Mesendoderm (in vitro differentiated cells): Measurements from ENCODE around the gene CCDC136.

Experiments used
- DNase-seq: peaks from one replicate; pipeline ENCODE4 v3.0.0; 2013
- H2AK5ac ChIP-seq: 2 replicates; pipeline ENCODE4 v1.6.1; 2013; ENCODE audit warnings: low read length, inconsistent platforms
- H2BK120ac ChIP-seq: 2 replicates; pipeline ENCODE4 v1.6.1; 2013; ENCODE audit warnings: low read depth, mild to moderate bottlenecking, low read length, moderate library complexity, mixed read lengths
- H2BK15ac ChIP-seq: replicated peaks from 2 replicates; pipeline ENCODE4 v1.6.1; 2013; ENCODE audit warnings: low read depth, mild to moderate bottlenecking, moderate library complexity
- H2BK5ac ChIP-seq: 2 replicates; pipeline ENCODE4 v1.6.1; 2013; ENCODE audit warnings: low read length, inconsistent platforms
- H3K18ac ChIP-seq: 2 replicates; pipeline ENCODE4 v1.6.1; 2013; ENCODE audit warnings: mild to moderate bottlenecking, low read length, mixed read lengths
- H3K23ac ChIP-seq: one replicate; pipeline ENCODE4 v1.6.1; 2013; ENCODE audit warnings: low read length
- H3K27ac ChIP-seq: 2 replicates; pipeline ENCODE4 v1.5.1; 2013; ENCODE audit warnings: low read depth, mild to moderate bottlenecking, inconsistent platforms, low read length, moderate library complexity
- H3K27me3 ChIP-seq: 2 replicates; pipeline ENCODE4 v1.6.1; 2013; ENCODE audit warnings: low read length, control low read depth, mild to moderate bottlenecking, inconsistent platforms; ENCODE audit not compliant: insufficient read depth, poor library complexity
- H3K36me3 ChIP-seq: 2 replicates; pipeline ENCODE4 v1.6.1; 2013; ENCODE audit warnings: low read length, inconsistent platforms; ENCODE audit not compliant: control insufficient read depth, insufficient read depth
- H3K4ac ChIP-seq: one replicate; pipeline ENCODE4 v1.6.1; 2013; ENCODE audit warnings: low read depth, mild to moderate bottlenecking, low read length, moderate library complexity
- H3K4me1 ChIP-seq: 2 replicates; pipeline ENCODE4 v1.6.1; 2013; ENCODE audit warnings: low read depth, low read length, inconsistent platforms; ENCODE audit not compliant: control insufficient read depth
- H3K4me2 ChIP-seq: 2 replicates; pipeline ENCODE4 v1.6.1; 2013; ENCODE audit warnings: low read length
- H3K4me3 ChIP-seq: 2 replicates; pipeline ENCODE4 v1.5.1; 2013; ENCODE audit warnings: mild to moderate bottlenecking, low read length
- H3K56ac ChIP-seq: one replicate; pipeline ENCODE4 v1.6.1; 2013; ENCODE audit warnings: low read length
- H3K79me1 ChIP-seq: 2 replicates; pipeline ENCODE4 v1.6.1; 2013; ENCODE audit warnings: low read length, inconsistent platforms
- H3K79me2 ChIP-seq: 2 replicates; pipeline ENCODE4 v1.6.1; 2013; ENCODE audit warnings: mild to moderate bottlenecking, low read length; ENCODE audit not compliant: control insufficient read depth, insufficient read depth
- H3K9ac ChIP-seq: 2 replicates; pipeline ENCODE4 v1.6.1; 2013; ENCODE audit warnings: low read length, inconsistent platforms
- H4K5ac ChIP-seq: one replicate; pipeline ENCODE4 v1.6.1; 2013; ENCODE audit warnings: low read length
- H4K8ac ChIP-seq: one replicate; pipeline ENCODE4 v1.6.1; 2013; ENCODE audit warnings: low read depth, mild to moderate bottlenecking, control low read depth, low read length, moderate library complexity
- WGBS: extraction: QIAGEN DNeasy Blood & Tissue Kit; methylation state at CpG from one replicate; pipeline ENCODE4 v1.1.7; 2013; ENCODE audit warnings: low lambda C conversion rate, missing lambda C conversion rate; ENCODE audit not compliant: insufficient coverage; ENCODE audit errors: extremely low coverage; 5-methylcytosine and 5-hydroxymethylcytosine counted together

CCDC136 gene

DNA sequence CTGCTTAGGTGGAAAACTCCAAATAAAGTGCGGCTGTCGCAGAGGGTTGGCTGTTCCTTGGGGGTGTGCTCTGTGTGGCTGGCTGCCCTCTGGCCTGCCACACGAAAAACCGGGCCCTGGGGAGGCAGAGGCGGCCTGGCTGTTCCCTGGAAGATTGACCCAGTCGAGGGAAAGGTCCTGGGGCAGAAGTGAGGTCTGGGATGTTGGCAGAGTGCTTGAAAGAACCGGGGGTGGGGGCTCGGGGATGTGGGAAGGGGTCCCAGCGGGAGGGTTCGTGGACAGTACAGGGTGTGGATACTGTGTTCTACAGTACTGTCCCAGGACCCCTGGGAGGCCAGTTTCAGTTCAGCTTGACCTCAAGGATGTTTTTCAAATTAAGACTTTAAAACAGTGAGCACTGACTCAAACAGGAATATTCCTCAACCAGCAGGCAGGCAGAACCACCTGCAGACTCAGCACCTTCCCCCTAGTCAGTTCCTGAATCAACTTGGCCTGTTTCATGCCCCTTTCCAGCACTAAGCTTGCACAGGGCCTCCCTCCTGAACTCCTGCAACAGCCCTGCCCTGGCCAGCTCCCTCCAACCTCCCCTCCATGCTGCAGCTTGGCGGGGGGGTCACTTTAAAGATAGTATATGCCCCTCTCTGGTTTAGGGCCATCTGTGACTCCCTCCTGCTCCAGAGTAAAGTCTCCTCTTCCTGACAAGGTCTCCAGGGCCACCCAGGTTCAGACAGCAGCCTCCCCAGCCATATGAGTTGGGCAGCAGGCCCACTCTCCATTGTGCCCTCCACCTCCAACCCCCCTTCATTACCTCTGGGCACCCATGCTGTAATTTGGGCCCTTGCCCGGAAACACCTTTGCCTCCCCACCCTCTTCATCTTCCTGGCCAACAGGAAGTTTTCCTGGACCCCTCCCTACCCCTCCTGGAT, 67.7 kb downstream of the CCDC136 start:
- no peaks in the 10 kb centered on the region for H3K79me2 ChIP-seq
- H2BK5ac ChIP-seq = no peak overlapping the region
- H2BK15ac ChIP-seq = no peak overlapping the region
- peaks cover 10% of the 10 kb centered on the region for H3K36me3 ChIP-seq
- H3K18ac ChIP-seq = no peak overlapping the region
- no peaks in the 10 kb centered on the region for H3K27me3 ChIP-seq
- no peak overlapping the region for H3K4ac ChIP-seq
- no peak overlapping the region for H3K23ac ChIP-seq
- H3K4me1 ChIP-seq = no peaks in the 10 kb centered on the region
- H4K5ac ChIP-seq = no peak overlapping the region
- no peak overlapping the region for H3K4me2 ChIP-seq
- peaks cover 1% of the 10 kb centered on the region for H3K79me1 ChIP-seq
- no peak overlapping the region for H3K4me3 ChIP-seq
- DNase-seq = no peak
- no peak overlapping the region for H3K27ac ChIP-seq
- H4K8ac ChIP-seq = no peak overlapping the region
- WGBS = no CpG with 5 or more reads among the region's 12 CpGs
- H3K9ac ChIP-seq = no peak overlapping the region
- H2AK5ac ChIP-seq = no peak overlapping the region
- H2BK120ac ChIP-seq = no peak overlapping the region
- no peak overlapping the region for H3K56ac ChIP-seq

DNA sequence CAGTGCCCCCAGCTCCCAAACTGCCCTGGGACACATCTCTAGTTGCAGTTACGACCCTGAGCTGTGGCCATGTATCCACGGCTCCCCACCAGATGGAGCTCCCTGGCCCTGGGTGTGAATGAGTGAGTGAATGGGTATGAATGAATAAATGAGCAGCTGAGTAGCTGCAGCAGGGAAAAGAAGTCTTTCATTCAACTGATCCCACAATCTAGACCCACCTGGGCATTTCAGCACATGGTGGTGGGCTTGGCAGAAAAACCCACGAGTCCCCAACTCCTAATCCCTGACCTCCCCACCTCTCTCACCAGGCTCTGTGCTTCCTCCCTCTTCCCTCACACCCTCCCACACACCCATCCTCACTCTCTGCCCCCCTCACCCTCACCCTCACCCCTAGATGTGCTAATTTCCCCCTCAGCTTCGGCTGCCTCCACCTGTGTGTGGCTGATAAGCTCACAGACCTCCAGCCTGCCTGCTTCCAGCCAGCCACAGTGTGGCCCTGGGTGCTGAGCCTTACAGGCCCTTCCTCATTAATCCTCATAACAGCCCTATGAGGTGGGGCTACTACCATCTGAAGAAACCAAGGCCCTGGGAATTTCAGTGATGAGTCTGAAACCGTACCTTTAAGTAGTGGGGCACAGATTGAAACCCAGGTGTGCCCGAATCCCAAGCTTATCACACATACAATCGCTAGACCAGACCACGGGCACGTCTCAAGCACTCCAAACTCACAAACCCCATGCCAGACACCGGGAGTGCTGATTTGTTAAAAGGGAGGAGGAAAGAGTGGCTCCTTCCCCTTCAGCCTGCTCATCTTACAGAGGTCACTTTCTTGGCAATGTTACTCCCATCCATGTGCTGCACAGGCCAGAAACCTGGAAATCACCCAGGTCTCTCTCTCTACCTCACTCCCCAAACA, 68.6 kb downstream of the CCDC136 start:
- peak overlapping the region; percentile 59 for H3K56ac ChIP-seq
- H3K36me3 ChIP-seq = peaks cover 7% of the 10 kb centered on the region
- no peak overlapping the region for H4K8ac ChIP-seq
- no peak overlapping the region for H3K9ac ChIP-seq
- no peak overlapping the region for H3K27ac ChIP-seq
- no peak overlapping the region for H2BK15ac ChIP-seq
- no peak overlapping the region for H3K4me2 ChIP-seq
- no peak overlapping the region for H4K5ac ChIP-seq
- no peaks in the 10 kb centered on the region for H3K27me3 ChIP-seq
- DNase-seq = peak; percentile 74
- no peak overlapping the region for H3K4me3 ChIP-seq
- no CpG with 5 or more reads among the region's 10 CpGs for WGBS
- no peak overlapping the region for H3K4ac ChIP-seq
- no peak overlapping the region for H2BK120ac ChIP-seq
- H2BK5ac ChIP-seq = no peak overlapping the region
- no peak overlapping the region for H3K23ac ChIP-seq
- H3K79me2 ChIP-seq = no peaks in the 10 kb centered on the region
- H3K18ac ChIP-seq = no peak overlapping the region
- no peak overlapping the region for H2AK5ac ChIP-seq
- H3K79me1 ChIP-seq = peaks cover 1% of the 10 kb centered on the region
- no peaks in the 10 kb centered on the region for H3K4me1 ChIP-seq

DNA sequence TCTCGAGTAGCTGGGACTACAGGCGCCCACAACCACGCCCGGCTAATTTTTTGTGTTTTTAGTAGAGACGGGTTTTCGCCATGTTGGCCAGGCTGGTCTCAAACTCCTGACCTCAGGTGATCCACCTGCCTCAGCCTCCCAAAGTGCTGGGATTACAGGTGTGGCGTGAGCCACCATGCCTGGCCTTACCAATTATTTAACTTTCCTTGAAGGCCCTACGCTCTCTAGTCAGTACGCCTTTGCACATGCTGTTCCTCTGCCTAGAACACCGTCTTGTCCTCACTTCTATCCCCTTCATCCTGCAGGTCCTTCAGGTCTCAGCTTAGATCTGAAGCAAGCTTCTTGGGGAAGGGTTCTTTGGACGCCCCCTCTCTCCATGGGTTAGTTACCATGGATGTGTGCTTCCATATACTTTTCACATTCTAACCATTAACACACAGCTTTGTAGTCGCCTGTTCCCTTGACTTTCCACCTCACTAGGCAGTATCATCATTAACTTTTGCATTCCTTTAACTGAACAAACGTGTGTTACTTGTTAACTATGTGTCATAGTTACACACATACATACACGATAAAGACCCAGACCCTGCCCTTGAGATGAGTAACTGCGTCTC, 70.3 kb downstream of the CCDC136 start:
- WGBS = no CpG with 5 or more reads among the region's 15 CpGs
- H3K4me3 ChIP-seq = no peak overlapping the region
- H3K18ac ChIP-seq = no peak overlapping the region
- H3K79me1 ChIP-seq = peaks cover 1% of the 10 kb centered on the region
- H3K56ac ChIP-seq = peak overlapping the region; percentile 38
- H3K27me3 ChIP-seq = no peaks in the 10 kb centered on the region
- peak overlapping the region; percentile 30 for H3K9ac ChIP-seq
- H3K4ac ChIP-seq = no peak overlapping the region
- H2BK15ac ChIP-seq = no peak overlapping the region
- H2BK5ac ChIP-seq = no peak overlapping the region
- no peak for DNase-seq
- H3K4me2 ChIP-seq = peak overlapping the region; percentile 32
- H4K8ac ChIP-seq = no peak overlapping the region
- H3K4me1 ChIP-seq = no peaks in the 10 kb centered on the region
- H2BK120ac ChIP-seq = no peak overlapping the region
- H4K5ac ChIP-seq = no peak overlapping the region
- peaks cover 3% of the 10 kb centered on the region for H3K36me3 ChIP-seq
- peak overlapping the region; percentile 83 for H2AK5ac ChIP-seq
- H3K27ac ChIP-seq = no peak overlapping the region
- no peak overlapping the region for H3K23ac ChIP-seq
- no peaks in the 10 kb centered on the region for H3K79me2 ChIP-seq

DNA sequence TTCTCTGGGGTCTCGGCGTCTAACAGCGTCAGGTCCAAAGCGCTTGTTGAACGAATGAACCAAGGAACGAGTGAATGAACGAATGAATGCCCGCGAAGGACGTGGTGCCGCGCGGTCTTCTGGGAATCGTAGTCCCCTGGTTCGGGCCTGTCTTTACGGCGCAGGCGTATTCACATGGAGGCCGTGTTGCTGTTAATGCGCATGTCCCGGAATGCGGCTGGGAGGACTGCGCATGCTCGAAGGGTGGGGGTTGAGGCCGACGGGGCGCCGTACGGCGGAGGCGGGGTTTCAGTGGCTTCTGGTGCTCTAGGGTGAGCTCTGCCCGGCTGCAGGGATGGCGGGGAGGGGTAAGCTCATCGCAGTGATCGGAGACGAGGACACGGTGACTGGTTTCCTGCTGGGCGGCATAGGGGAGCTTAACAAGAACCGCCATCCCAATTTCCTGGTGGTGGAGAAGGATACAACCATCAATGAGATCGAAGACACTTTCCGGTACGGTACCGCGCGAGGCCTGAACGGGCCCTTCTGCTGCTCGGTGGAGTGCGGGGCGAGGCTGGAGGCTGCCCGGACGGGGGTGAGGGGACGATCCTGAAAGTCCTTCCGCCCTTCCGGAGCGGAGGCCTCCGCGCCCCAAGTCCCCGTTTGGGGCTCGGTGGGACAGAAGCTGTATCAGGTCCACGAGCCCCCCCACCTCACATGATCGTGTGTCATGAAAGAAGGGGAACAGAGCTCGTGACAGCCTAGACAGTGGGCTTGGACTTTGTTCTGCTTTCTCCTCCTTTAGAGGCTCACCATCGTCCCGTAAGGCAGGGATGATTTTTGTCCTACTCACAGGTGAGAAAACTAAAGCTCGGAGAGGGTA, 71.0 kb downstream of the CCDC136 start, which contains the start of gene ATP6V1F:
Gene ATP6V1F (plus strand): TSS at position 286 of the 862 bp plus-strand sequence. CDS start 49 bp downstream, at position 335.
- Histone ChIP-seq H3K4me2 (peak within 1 kb of the TSS; percentile 88), H2AK5ac (peak within 1 kb of the TSS; percentile 83), H4K5ac (no peak within 1 kb of the TSS), H3K79me2 (no peaks in the 10 kb centered on the region), H3K18ac (no peak within 1 kb of the TSS), H3K4ac (no peak within 1 kb of the TSS), H3K56ac (peak within 1 kb of the TSS; percentile 88), H3K4me3 (peak within 1 kb of the TSS; percentile 90), H3K27me3 (peaks cover 3% of the 10 kb centered on the region), H3K9ac (peak within 1 kb of the TSS; percentile 96), H2BK15ac (no peak within 1 kb of the TSS), H3K23ac (peak within 1 kb of the TSS; percentile 76), H3K79me1 (peaks cover 1% of the 10 kb centered on the region), H2BK120ac (no peak within 1 kb of the TSS), H3K36me3 (peaks cover 3% of the 10 kb centered on the region), H3K27ac (no peak within 1 kb of the TSS), H2BK5ac (no peak within 1 kb of the TSS), H3K4me1 (no peaks in the 10 kb centered on the region), H4K8ac (no peak within 1 kb of the TSS)
- DNase-seq = peak; percentile 99
- no CpG with 5 or more reads among the region's 65 CpGs for WGBS

DNA sequence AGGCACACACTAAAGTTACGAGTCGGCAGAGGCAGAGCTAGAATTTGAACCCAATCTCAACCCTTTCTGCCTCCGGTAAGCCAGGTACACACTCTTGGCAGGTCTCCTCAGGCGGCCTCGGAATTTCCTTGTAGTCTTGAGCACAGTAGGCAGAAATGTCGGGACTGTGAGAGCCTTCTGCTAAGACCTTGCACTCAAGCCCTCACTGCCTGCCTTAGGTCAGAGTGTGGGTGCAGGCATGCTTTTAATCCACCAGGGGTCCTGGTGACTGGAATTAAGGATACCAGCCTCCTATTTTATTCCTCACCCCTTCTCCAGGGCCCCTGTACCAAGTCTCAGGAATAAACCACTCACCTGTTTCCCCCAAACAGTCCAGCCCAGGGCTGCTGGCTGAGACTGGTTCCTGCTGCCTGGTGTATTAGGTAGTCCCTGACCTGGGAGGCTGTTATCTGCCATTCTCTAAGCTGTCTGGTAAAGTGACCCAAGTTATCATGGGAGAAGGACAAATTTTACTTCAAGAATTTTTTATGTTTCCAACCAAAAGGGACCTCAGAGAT, 71.7 kb downstream of the CCDC136 start:
- Histone ChIP-seq H3K9ac (peak overlapping the region; percentile 96), H2BK120ac (no peak overlapping the region), H3K4me3 (peak overlapping the region; percentile 90), H3K36me3 (peaks cover 2% of the 10 kb centered on the region), H4K8ac (no peak overlapping the region), H3K23ac (no peak overlapping the region), H3K4me1 (no peaks in the 10 kb centered on the region), H2BK5ac (no peak overlapping the region), H2BK15ac (no peak overlapping the region), H3K79me2 (no peaks in the 10 kb centered on the region), H3K79me1 (peaks cover 1% of the 10 kb centered on the region), H3K18ac (no peak overlapping the region), H3K56ac (peak overlapping the region; percentile 88), H3K27me3 (peaks cover 4% of the 10 kb centered on the region), H3K4ac (no peak overlapping the region), H3K4me2 (peak overlapping the region; percentile 88), H2AK5ac (no peak overlapping the region), H3K27ac (no peak overlapping the region), H4K5ac (no peak overlapping the region)
- DNase-seq = peak; percentile 90
- no CpG with 5 or more reads among the region's 6 CpGs for WGBS
